Measurements from ENCODE around the gene SHANK1. TPM values are rescaled to one million over a fixed set of nuclear protein-coding genes. Genes with fewer than 3 reads are reported as not detected.

SHANK1 gene
- total RNA-seq: 0.22 and 4.9 TPM in 2 replicates

DNA sequence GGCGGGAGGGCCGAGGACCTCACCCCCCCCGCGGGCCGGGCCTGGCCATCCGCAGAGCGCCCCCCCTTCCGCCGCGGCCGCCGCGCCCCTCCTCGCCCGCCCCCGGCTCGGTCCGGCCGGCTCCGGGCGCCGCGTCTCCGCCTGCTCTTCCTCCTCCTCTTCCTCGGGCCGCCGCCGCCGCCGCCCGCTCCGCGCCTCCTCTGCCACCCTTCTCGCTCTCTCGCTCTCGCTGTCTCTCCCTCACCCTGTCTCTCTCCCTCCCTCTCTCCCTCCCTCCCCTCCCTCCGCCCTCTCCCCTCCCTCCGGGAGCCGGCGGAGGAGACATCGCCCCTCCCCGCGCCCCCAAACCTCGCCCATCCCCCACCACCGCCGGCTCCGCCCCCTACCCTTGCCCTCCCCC is at the start of gene SHANK1:
Gene SHANK1, minus strand, starts transcription at position 237 of the 400 bp plus-strand sequence. CDS start 2,883 bp downstream, outside the sequence.

GRCh38 chr19:50723069-50723468 is 3.5 kb upstream of the SHANK1 start, which contains the start of gene CLEC11A:
TSS of gene CLEC11A (plus strand) at chr19:50723364. CDS start at chr19:50723526, 162 bp downstream.

GRCh38 chr19:50649433-50650391 is 69.9 kb downstream of the SHANK1 start, which contains the start of gene C19orf81:
TSS of gene C19orf81 (plus strand) at chr19:50649445. CDS start at chr19:50649445, 0 bp downstream.

GRCh38 chr19:50639121-50640112 is 80.2 kb downstream of the SHANK1 start, which contains the start of gene SYT3:
TSS of gene SYT3 (minus strand) at chr19:50639881. CDS start at chr19:50637411, 2,470 bp downstream.

Other genes with a start within 250 kb of the SHANK1 start
- 44.0 and 46.2 TPM in 2 replicates for gene EMC10, start 243.3 kb downstream of the SHANK1 start, total RNA-seq
- 0.14 and 0.44 TPM in 2 replicates for gene GARIN5A, start 243.0 kb downstream of the SHANK1 start, total RNA-seq
- gene JOSD2, start 208.6 kb downstream of the SHANK1 start, total RNA-seq: 19.3 and 19.7 TPM in 2 replicates
- not detected in 2 replicates for gene ASPDH, start 205.9 kb downstream of the SHANK1 start, total RNA-seq
- under 0.01 TPM in 1 of 2 replicates, not detected in the other for gene LRRC4B, start 151.4 kb downstream of the SHANK1 start, total RNA-seq
- not detected in 2 replicates for gene SYT3, start 79.9 kb downstream of the SHANK1 start, total RNA-seq
- gene C19orf81, start 70.4 kb downstream of the SHANK1 start, total RNA-seq: not detected in 2 replicates
- 1.8 and 11.5 TPM in 2 replicates for gene CLEC11A, start 3.6 kb upstream of the SHANK1 start, total RNA-seq
- not detected in 2 replicates for gene GPR32, start 50.7 kb upstream of the SHANK1 start, total RNA-seq
- not detected in 2 replicates for gene ACP4, start 70.6 kb upstream of the SHANK1 start, total RNA-seq
- gene KLK1, start 104.0 kb upstream of the SHANK1 start, total RNA-seq: not detected in 2 replicates
- not detected in 2 replicates for gene KLK15, start 113.8 kb upstream of the SHANK1 start, total RNA-seq
- gene KLK3, start 135.1 kb upstream of the SHANK1 start, total RNA-seq: not detected in 2 replicates
- gene KLK2, start 153.6 kb upstream of the SHANK1 start, total RNA-seq: not detected in 2 replicates
- not detected in 2 replicates for gene KLK4, start 191.6 kb upstream of the SHANK1 start, total RNA-seq
- gene KLK5, start 233.2 kb upstream of the SHANK1 start, total RNA-seq: 0.14 TPM in 1 of 2 replicates, not detected in the other
- gene KLK6, start 249.8 kb upstream of the SHANK1 start, total RNA-seq: not detected in 2 replicates